T-helper 2 cell treated with Interferon-gamma antibody and Interleukin-4, amounts not matched to agents 100 ng/mL and 5 ng/mL, for 36 hours (primary cell): Measurements from ENCODE around the gene NFAT5. TPM values are rescaled to one million over a fixed set of nuclear protein-coding genes. Genes with fewer than 3 reads are reported as not detected.
"Not testable (repeated sequence)": the region's sequence is repeated elsewhere in the genome, so short reads cannot be mapped to it uniquely, and the experiment has no call there.

Experiments
- intact Hi-C: fragments of 100-400 bp; cut with micrococcal nuclease; formaldehyde crosslinking; loops from one replicate; pipeline ENCODE4 v1.15.1; 2023
- total RNA-seq: library from RNA; stranded (reverse); gene quantifications from 2 replicates; pipeline ENCODE4 v1.2.3, GENCODE V29; 2022

Gene NFAT5, protein sequence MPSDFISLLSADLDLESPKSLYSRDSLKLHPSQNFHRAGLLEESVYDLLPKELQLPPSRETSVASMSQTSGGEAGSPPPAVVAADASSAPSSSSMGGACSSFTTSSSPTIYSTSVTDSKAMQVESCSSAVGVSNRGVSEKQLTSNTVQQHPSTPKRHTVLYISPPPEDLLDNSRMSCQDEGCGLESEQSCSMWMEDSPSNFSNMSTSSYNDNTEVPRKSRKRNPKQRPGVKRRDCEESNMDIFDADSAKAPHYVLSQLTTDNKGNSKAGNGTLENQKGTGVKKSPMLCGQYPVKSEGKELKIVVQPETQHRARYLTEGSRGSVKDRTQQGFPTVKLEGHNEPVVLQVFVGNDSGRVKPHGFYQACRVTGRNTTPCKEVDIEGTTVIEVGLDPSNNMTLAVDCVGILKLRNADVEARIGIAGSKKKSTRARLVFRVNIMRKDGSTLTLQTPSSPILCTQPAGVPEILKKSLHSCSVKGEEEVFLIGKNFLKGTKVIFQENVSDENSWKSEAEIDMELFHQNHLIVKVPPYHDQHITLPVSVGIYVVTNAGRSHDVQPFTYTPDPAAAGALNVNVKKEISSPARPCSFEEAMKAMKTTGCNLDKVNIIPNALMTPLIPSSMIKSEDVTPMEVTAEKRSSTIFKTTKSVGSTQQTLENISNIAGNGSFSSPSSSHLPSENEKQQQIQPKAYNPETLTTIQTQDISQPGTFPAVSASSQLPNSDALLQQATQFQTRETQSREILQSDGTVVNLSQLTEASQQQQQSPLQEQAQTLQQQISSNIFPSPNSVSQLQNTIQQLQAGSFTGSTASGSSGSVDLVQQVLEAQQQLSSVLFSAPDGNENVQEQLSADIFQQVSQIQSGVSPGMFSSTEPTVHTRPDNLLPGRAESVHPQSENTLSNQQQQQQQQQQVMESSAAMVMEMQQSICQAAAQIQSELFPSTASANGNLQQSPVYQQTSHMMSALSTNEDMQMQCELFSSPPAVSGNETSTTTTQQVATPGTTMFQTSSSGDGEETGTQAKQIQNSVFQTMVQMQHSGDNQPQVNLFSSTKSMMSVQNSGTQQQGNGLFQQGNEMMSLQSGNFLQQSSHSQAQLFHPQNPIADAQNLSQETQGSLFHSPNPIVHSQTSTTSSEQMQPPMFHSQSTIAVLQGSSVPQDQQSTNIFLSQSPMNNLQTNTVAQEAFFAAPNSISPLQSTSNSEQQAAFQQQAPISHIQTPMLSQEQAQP (N-terminal part only)
- 26.5 and 28.3 TPM in 2 replicates for total RNA-seq

DNA sequence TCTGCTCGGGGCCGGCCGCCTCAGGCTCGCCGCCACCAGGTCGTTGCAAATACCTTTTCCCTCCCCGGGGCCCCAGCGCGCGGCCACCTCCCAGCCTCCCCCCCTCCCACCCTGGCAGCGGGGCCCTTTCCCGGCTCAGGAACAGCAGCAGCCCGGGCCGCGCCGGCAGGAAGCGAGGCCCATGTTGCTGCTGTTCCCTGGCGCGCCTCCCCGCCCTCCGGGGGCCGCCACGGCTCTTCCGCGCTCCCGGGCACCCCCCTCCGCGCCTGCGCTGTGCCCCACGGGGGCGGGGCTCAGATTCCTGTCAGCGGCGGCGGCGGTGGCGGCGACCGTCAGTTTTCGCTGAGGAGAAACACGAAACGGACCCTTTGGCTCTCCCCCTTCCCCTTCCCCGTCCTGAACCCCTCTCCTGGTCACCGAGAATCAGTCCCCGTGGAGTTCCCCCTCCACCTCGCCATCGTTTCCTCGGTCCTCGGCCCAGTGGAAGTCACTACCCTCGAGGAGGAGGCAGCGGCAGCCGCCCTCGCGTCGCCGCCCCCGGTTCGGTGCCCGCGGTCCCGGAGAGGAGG, at the start of gene NFAT5:
Gene NFAT5 (plus strand): TSS at position 296 of the 569 bp plus-strand sequence. CDS start 336 bp downstream, outside the sequence.
- intact Hi-C loops, result loop anchor here (1.0 to 10.0 kb wide), 6 partner anchors 35 to 957 kb away; partner anchors contain the start of genes COG4, CYB5B, NOB1 and SF3B3

DNA sequence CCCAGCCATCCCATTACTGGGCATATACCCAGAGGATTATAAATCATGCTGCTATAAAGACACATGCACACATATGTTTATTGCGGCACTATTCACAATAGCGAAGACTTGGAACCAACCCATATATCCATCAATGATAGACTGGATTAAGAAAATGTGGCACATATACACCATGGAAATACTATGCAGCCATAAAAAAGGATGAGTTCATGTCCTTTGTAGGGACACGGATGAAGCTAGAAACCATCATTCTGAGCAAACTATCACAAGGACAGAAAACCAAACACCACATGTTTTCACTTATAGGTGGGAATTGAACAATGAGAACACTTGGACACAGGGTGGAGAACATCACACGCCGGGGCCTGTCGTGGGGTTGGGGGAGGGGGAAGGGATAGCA, 47.9 kb upstream of the NFAT5 start:
- intact Hi-C loops, result not testable (repeated sequence)

DNA sequence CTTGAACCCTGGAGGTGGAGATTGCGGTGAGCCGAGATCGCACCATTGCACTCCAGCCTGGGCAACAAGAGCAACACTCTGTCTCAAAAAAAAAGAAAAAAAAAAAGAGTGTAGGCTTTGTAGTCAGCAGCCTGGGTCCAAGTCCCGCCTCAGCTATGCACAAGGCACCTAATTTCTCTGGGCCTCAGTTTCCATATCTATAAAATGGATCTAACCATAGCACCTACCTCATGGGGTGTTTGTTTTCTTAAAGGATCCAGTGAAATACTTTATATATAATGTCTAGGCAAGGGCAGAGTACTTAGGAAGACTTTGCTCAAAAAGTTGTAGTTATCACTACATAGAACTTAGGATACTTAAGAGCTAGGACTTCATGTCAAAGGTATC, 45.4 kb upstream of the NFAT5 start:
- intact Hi-C loops, result no loop called here

DNA sequence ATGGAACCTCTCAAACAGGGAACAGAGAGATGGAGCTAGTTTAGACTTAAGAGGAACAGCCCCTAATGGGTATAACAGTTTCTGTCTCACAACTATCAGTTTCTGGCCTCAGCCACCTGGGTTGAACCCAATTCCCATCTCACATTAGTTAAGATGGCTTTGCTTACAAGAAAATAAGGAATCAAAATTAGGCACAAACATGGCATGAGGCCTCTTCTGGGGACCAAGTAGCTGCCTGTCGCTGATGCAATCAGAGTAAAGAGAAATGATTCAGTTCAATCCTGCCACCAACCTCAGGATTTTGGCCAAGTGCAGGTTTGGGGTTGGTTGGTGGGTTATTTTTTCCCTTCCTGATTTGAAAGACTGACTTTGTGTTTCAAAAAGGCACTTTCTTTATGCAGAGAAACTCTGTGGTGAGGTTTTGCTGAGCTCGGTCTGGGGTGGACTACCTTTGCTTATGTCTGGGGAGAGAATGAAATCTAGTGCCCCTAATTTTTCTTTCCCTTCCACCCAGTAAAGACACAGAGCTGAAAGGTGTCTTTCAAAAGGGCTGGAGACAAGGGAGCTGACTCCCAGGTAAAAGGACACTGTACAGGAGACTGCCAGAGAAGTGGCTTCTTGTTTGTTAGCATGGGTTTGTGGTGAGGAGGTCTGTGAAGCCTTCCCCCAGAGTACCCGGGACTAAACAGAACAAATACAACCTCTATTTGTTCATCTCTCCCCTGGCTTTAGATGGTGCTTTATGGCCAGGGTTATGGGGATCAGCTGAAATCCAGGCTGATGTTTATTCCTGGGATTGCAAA, 44.8 kb upstream of the NFAT5 start:
- intact Hi-C loops, result no loop called here

DNA sequence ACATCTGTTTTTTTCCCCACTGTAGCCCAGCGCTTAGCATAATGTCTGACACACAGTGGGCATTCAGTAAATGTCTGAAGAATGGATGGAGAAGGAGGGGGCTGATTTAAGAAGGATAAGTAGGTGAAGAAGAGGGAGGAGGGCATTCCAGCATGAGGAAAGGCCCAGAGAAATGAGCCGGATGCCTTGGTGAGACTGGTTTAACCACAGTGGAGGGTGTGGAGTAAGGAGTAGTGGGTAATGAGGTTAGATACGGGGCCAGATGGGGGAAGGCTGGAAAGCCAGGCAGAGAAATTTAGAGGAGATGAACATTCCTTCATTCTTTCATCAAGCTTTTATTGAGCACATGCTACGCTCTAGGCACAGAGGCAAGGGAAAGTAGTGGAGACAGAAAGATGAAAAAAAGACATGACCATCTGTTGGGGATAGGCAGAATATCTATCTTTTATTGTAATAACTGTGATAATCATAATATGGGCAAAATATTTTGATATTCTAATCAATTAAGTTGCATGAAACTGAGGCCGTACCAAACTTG, 43.7 kb upstream of the NFAT5 start:
- intact Hi-C loops, result no loop called here

DNA sequence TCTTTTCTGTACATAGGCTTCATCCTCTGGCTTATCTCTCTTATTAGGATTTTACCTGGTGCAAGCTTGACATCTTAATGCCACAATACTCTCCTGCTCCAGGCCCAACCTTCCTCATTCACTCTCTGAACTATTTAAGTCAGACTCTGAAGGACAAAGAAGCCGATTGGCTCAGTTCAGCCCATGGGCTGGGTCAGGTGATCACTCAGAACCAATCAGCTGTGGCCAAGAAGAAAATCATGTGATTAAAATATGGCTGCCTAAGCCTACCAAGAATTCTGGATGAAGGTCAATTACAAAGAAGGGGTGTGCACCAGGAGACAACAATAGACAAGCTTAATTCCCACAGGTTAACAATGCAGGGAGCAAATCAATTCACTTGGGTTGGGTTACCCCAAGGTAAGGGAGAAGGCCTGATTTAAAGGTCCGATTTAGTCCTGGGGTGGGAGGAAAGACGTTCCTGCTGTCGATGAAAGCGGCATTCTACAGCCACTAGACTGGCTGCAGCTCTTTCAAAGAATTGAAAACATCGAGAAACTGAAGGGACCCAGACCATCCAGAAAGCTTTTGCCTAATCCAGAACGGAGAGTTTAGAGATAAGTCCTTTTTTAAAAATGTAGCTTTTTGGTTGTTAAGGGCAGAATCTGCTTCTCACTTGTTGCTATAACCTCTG, 42.9 kb upstream of the NFAT5 start:
- intact Hi-C loops, result no loop called here

DNA sequence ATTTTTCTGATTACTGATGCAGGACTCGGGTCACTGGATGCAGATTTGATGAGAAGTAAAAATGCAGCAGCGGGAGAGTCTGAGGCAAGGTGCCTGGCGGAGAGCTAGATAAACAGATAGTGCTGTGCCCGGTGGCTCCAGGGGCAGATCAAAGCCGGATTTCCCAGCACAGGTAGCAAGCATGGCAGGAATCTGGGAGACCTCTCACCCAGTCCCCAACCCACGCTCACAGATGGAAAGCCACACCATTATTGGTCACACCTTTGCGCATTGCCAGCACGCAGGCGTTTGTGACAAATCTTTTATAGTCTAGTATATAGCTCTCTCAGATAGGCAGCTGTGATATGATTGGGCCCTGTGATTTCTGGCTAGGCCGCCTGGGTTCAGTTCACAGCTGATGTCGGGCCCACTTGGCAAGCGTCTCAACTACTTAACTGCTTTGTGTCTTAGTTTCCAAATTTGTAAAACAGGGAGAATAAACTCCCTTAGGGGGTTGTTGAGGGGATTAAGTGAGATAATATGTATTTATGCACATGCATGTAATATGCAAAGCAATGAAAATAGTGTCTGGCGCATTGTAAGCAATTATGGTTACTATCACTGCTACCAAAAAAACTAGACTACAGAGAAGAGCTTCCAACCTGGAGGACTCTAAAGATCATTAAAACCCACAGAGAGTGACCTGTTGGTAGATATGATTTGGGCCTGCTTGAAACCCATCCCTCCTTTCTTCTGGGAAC, 42.0 kb upstream of the NFAT5 start:
- intact Hi-C loops, result no loop called here

DNA sequence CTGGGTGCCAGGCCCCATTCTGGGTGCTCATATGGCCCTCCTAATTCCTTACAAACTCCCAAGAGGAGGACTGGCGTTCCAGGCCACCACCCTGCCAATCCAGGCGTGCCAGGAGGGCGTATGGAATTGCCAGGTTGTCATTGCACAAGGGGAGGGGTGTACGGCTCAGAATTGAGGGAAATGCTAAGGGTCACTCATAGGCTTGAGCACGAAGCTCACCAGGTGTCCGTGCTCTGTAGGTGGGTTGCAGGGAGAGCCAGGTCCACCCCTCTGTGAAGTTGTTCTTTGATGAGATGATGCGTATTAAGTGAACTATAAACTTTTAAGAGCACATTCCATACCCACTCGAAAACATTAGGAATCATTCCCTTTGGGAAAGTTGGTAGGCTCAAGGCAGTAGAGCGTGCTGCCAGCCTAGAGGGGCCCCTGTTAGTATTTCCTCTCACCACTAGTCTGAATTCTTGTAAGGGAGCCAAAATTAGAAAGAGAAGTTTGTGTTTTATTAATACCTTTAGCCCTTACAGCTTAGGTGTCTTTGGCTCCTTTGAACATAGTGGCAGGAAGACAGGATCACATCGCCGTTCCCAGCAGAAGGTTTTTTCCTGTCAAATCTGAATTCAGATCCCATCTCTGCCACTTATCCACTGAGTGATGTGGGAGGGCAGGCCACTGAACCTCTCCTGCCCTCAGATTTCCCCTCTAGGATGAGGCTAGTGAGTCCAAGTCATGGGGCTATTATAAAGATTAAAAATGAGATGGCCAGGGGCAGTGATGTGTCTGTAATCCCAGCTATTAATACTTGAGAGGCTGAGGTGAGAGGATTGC, 38.7 kb upstream of the NFAT5 start:
- intact Hi-C loops, result no loop called here

DNA sequence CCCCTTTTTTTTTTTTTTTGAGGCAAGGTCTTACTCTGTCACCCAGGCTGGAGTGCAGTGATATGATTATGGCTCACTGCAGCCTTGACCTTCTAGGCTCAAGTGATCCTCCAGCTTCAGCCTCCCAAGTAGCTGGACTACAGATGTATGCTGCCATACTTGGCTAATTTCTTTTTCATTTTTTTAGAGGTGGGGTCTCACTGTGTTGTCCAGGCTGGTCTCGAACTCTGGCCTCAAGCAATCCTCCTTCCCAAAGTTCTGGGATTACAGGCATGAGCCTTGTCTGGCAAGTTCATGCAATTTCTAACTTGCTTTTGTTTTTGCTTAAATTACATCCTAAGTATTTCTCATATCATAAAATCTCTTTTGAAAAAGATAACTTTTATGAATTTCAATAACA, 33.8 kb upstream of the NFAT5 start:
- intact Hi-C loops, result loop anchor here (2.0 kb wide), 1 partner anchor 33 kb away; the partner anchor contains the start of gene NFAT5

DNA sequence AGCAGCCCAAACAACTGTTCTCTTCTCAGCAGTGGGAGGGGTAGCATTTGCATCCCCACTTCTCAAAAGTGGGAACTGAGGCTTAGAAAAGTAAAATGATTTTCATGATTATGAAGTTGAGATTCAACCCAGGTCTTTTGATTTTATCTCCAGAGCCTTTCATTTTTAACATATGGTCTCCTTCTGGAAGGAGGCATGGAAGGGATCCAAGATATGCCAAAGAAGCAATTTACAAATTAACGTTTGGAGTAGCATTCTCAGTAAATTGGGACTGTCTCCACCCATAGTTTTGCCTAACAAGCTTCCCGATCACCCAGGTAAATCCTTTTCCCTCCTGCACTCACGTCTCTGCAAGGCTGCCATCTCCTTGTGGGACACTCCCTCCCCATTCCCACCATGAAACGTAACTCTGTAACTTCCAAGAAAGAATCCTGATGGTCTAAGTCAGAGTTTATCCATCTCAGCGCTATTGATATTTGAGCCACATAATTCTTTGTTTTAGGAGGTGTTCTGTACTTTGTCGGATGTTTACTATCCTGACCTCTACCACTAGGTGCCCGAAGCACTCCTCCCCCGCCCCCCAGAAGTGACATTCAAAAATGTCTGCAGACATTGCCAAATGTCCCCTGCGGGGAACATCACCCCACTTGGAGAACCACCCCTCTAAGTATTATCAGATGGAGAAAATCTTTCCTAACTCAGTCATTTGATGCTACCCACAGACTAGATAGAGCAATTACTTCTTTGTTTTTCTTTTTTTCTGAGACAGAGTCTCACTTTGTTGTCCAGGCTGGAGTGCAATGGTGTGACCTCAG, 32.9 kb upstream of the NFAT5 start:
- intact Hi-C loops, result no loop called here

DNA sequence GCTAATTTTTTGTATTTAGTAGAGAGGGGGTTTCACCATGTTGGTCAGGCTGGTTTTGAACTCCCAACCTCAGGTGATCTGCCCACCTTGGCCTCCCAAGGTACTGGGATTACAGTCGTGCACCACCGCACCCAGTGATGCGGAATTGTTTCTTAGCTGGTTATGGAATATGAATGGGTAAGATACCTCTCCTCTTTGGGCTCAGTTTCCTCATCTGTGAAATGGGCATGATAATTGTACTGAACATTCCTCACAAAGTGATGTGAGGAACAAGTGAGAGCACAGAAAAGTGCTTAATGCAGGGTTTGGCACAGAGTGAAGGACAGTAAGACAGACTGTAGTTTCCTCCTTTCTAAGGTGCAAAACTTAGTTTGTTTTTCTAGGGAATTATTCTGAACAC, 31.0 kb upstream of the NFAT5 start:
- intact Hi-C loops, result no loop called here

DNA sequence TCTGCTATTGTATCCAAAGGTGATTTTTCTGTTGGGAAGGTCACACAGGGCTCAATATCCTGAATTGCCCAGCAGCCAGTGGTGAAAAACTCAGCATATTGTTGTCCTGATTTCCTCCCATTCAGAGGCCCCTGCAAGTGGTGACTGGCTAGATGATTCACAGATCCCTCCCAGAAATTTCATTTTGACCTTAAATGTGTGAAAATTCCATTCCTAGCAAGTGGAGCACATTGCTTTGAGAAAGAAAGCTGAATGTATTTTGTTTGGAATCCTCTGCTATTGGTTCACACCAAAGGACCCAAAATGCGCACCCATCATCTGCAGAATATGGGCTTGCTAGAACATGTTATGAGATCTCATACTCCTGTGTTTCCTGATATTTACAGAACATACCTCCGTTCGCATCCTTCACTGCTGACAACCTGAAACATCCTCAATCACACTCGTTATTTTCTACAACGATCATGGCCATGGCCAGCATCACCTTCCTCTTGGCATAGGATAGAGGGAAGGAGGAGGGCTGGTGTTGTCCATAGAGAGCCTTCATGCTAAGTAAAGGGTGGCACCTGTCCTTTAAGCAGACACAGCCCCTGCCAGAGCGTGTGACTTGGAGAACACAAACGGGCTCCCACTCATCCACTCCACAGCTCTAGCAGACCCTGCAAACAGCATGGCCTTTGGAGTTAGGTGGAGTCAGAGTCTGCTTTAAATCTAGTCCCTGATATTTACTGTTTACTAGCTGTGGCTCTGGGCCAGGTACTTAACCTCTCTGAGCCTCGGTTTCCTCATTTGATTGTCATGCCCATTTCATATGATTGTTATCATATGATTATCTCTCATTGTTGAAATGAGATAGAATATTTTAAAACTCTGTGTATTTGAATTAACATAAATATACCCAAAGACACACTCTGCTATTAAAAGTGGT, 30.4 kb upstream of the NFAT5 start:
- intact Hi-C loops, result no loop called here

DNA sequence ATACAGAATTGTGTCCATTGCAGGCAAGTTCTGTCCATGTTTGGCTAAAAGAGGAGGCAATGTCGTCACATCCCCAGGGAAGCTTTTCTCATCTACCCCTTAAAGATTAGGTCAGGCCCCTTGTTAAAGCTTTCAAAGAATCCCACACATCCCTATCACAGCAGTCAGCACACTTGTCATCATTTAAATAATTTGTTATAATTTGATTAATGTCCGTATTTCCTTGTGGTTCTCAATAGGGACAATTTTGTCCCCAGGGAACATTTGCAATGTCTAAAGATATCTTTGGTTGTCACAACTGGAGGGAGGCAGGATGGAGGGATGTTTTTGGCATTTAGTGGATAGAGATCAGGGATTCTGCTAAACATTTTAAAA, 28.1 kb upstream of the NFAT5 start:
- intact Hi-C loops, result no loop called here

DNA sequence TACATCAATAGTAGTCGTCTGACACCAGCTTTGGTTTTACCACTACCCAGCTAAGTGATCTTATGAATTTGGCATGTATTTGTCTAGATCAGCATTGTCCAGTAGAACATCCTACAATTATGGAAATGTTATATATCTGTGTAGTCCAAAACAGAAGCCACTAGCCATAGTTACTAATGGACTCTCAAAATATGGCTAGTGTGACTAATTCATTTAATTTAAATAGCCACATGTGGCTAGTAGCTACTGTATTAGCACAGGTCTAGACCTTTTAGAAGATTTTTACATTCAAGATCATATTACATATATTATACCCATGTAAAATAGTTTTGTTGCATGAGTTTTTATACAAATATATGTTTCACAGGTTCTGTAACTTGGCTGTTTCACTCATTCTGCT, 27.0 kb upstream of the NFAT5 start:
- intact Hi-C loops, result no loop called here

DNA sequence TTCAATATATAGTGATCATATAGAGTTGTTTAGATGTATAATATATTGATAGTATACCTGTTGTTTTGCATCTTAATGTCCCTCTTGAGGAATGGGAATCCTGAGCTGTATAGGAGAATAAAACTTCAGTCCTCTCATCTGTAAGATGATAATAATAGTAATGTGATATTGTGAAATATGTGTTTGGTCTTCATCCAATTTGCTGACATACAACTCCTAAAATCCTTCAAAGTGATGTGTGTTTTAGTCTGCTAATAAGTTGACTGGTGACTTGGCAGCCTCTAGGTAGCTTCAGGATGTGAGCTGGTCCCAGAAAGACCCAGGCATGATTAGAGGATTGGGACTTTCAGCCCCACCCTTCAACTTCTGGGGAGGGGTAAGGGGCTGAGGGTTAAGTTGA, 22.8 kb upstream of the NFAT5 start:
- intact Hi-C loops, result no loop called here

DNA sequence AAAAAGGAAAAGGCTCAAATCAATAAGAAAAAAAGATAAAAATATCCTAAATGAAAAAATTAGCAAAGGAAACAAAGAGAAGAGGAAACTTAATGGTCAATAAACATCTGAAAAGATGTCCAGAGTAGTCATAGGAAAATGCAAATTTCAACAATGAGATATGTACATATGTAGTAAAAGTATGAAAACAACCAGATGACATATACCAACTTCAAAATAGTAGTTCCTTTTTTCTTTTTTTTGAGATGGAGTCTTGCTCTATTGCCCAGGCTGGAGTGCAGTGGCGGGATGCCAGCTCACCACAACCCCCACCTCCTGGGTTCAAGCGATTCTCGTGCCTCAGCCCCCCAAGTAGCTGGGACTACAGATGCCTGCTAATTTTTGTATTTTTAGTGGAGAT, 21.7 kb upstream of the NFAT5 start:
- intact Hi-C loops, result no loop called here
